NK-92 (cell line): Measurements from ENCODE around the gene ARHGAP22.

Source experiments
- DNase-seq: peaks from one replicate; lab custom pipeline; 2025; ENCODE audit not compliant: unreplicated experiment; lab: John Stamatoyannopoulos, UW

The ARHGAP22 gene

DNA sequence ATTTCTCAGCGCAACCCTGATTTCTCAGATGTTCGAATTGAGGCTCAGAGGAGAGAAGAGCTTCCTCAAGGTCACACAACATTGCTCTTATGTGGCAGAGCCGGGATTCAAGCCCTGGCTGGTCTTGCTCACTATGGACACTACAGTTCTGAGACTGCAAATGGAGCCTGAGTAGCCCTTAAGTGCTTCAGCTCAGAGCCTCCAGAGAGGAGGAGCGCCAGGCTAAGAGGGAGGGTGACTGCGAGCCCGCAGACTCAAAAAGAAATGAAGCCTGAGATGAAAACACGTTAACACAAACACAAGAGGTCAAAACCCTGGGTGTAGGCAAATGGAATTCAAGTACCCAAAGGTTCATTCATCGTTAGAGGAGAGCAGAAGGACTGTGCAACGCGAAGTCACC, 13.9 kb downstream of the ARHGAP22 start:
- no peak for DNase-seq

DNA sequence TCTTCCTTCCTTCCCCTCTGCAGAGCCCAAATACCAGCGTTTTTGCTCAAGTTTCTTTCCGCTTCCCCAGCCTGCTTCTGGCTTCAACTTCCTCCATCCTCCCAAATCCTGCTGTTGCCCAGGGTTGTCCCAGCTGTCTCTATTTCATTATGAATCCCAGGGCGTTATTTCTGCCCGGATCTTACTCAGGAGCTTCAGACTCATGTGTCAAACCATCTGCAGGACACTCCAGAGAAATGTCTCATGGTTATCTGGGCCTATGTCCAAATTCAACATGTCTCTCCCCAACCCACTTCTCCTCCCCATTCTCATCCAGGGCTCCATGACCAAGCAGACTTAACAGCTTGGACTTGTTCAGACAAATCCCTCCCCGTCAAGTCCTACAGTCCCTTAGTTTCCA, 15.6 kb downstream of the ARHGAP22 start:
- no peak for DNase-seq

DNA sequence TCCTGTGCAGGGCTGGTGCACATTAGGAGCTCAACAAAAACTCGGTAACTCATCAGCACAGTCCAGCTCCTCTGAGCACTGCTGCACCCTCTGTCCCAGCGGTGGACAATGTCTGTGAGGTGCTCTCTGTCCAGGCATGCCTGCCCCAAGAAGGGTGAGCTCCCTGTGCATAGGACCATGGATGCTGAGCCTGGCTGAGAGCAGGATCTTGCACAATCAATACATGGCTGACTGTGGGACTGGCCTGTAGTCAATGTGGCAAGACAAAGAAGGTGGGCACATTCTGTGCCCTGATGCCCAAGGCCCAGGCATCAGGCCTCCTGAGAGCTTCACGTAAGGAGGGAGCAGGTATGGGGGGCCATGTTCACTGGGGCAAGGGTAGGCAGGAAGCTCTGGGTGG, 17.1 kb downstream of the ARHGAP22 start:
- no peak for DNase-seq

DNA sequence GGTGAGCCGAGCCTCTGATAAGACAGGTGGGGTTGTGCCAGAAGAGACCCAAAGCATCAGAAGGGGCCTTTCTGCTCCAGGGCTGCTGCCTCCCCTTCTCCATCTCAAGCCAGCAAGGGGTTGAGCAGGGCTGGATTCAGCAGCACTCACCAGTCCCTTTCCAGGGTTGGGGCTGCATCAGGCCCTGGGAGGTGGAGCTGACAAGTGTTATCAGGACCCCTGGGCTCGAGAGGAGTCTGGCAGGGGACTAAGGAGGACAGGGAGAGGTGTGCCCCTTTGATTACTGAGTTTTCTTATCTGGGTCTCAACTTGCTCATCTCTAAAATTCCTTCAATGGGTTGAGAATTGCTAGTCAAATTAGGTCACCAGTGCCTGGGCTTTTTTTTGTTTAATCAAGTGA, 17.8 kb downstream of the ARHGAP22 start:
- no peak for DNase-seq

DNA sequence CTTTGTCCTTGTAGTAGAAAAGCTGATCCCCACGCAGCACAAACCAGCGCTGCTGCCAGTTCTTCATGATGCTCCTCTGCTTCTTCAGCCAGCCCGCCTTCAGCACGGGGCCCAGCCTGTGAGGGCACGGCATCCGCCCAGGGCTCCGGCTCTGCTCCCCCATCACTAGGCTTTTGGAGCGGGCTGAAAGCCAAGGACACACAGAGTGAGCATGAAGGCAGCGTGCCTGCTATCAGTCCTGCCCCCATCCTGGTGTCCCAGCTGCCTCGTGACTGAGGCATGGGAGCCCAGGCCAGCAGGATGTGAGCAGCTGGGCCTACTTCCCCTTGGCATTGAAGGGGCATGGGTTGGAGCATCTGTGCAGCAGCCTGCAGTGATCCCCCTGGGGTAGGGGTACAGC, 21.9 kb downstream of the ARHGAP22 start:
- DNase-seq = no peak

DNA sequence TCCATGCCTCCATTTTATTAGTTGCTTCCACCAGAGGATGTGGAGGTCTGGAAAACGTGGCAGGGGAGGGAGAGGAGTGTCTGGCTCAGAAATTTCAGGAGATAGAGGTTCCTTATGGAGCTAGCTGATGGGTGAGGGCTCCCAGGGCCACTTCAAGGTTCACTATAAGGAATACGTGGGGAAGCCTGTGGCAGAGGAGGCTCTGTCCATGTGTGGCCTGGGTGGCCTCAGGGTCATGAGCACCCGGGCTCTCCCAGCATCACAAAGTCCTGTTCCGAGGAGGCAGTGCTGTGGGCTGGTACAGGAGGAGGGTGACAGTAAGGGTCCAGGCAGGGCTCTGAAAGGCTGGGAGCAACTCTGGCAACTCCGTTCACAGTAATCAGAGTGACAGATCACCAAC, 24.6 kb downstream of the ARHGAP22 start:
- DNase-seq = no peak

DNA sequence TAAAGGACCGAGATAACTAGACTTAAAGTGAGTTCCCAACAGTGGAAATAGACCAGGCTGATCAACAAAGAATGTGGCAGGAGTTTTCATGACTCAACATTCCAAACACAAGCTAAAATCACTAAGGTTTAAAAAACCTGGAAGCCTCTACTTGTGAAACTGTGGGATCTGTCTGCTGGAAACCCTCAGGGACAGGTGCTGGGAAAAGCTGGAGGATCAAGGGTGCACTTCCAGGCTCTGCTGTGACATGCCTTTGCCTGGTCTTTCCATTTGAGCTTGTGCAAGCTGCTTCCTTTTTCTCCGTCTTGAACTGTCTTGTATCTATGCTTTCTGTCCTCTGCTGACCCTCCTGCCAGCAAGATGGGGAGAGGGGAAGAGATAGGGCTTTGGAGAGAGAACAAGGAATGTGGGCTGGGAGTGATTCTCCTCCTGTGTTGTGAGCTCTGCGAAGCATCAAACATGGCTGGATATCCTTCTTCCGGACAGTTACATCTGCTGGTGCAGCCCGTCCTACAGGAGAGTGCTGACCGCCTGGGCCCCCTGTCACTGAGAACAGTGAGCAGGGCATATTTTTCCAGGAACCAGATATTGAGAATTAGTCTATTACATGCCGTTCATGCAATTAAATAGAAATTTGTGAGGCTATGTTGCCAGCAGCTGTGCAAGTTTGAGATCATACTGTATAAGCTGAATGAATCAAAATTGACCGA, 25.5 kb downstream of the ARHGAP22 start:
- DNase-seq = no peak

DNA sequence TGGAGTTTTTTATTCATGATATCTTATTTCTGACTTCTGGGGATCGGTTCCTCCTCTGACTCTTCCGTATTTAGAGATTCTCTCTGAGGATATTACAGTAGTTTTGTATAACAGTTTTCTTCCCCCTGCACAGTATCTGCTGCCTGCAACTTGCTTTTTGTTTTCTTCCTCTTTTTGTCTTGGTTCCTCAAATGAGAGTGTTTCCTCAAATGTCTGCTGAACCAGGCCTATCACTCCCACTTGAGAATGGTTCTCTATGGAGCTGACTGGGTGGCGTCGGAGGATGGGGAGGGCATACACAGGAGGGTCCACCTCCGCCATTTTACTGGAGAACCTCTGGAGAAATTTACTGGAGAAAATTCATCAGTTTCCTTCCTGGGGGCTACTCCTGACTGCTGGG, 27.7 kb downstream of the ARHGAP22 start:
- no peak for DNase-seq

DNA sequence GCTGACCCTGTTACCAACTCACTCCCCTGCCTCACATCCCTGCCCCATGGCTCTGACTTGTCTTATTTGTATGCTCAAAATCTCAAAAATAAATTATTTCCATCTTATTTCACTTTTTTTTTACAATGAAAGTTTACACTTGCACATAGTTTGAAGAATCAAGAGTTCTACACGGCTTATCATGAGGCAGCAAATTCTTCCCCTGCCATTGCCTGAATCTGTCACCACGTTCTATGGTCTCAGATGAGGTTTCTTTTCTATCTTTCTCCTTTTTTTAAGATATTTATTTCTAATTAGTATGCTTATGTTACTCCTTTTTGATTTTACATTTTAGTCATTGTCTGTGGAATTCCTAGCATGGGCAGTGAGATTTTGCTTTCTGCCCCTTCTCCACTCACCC, 28.4 kb downstream of the ARHGAP22 start:
- no peak for DNase-seq

DNA sequence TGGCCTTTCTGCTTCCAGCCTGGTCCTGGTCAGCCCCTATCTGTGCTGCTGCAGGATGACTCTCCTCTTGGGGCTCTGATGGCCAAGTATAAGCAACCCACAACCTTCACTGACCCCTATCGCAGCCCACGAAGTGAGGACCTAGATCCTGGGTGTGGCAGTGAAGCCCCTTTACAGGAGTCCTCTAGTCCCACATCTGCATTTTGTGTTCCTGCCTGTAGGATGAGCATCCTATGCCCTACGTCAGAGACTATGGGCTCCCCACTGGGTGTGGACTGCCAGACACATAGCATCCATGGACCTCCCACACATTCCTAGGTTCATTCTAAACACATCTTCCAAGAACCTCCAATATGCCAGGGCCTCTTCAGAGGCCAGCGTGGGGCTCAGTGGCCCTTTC, 29.0 kb downstream of the ARHGAP22 start:
- DNase-seq = no peak

DNA sequence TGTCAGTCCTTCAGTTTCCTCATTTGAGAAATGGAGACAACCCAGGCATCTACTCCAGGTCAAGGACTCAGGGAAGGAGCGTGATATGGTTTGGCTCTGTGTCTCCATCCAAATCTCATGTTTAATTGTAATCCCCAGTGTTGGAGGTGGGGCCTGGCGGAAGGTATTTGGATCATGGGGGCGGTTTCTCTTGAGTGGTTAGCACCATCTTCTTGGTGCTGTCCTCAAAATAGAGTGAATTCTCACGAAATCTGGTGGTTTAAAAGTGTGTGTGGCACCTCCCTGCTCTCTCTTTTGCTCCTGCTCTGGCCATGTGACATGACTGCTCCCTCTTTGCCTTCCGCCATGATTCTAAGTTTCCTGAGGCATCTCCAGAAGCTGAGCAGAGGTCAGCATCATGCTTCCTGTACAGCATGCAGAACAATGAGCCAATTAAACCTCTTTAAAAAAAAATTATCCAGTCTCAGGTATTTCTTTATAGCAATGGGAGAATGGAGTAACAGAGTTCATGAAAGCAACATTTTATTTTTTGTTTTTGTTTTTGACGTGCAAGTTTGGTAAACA, 30.0 kb downstream of the ARHGAP22 start:
- DNase-seq = no peak

DNA sequence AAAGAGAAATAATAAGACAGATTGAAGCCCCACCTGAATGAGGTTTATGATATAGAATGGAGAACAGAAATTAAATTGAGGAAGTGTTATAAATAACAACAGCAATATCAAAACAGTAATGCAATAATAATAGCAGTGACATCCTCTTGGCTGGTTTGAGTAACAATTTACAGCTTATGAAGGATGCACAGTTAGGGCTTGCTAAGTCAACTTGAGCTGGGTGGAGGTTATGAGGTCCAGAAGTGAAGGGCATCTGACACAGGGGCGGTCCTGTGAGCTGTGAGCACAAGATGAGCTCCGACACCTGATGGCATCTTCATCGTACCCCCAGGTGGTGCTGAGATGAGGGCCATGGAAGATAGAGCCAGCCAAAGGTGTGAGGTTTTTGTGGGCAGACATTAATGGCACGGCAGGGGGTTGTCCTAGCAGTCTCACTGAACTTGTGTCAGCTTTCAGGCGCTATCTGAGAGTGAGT, 30.5 kb downstream of the ARHGAP22 start:
- no peak for DNase-seq

DNA sequence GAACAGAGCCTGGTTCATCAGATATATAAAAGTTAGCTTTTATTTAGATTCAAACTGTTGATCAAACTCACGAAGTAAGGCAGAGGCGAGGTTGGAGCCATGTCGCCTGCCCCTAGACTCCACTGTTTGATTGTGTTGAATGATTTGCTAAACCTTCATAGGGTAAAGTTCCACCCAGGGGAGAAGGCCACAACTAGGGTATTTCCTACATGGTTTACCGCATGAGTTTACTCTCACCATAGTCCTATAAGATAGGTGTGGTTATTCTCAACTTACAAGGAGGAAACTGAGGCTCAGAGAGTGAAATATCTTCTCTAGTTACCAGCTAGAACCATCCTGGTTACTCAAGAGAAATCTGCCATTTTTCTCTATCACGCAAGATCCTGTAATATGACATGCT, 31.8 kb downstream of the ARHGAP22 start:
- DNase-seq = no peak

DNA sequence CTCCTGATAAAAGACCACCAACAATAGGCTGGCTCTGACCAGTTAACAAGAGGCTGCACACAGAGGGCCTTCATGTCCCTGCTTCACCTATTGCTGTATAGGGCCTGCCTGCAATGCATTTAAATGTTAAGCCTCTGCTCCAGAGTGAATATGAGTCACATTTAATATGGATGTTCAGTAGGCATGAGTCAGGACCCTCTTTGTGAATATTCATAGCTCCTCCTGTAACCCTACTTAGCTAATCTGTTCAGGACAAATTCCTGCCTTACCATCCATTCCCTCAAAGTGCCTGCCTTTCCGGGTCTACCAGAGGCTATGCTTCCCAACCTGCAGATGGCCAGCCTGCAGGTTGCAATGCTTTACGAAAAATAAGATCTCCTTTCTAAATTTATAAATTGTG, 32.5 kb downstream of the ARHGAP22 start:
- DNase-seq = no peak

DNA sequence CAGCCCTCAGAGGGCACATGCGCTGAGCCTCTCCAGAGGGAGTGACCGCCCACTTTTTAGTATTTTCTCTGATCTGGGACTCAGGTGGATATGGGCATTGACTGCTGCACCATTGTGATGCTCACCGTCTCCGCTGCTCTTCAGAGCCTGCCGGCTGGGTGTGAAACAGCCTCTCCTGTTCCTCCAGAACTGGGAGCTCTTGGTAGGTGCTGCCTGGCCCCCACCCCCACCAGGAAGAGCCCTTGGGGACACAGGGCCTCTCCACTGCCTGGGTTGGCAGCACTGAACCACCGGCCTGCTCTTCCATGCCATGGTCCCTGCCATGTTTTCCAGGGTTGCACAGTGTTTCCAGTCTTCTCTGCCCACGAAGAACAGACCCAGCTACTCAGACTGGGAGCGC, 36.3 kb downstream of the ARHGAP22 start:
- no peak for DNase-seq

DNA sequence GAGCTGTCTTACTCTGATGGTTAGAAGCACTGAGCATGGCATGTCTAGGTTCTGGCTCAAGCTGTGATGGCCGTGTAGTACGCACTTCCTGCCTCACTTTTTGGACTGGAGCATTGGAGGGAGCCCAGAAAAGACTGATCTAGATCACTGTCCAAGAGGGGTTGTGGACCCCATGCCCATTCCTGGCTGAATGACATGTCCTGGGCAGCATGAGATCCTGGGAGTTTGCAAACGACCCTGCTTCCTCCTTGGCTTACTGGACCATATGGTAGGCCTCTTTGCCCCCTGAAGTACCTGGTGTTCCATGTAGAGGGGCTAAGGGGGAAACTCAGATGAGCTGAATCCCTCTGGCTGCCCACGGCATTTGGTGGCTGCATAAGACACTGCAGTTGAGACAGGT, 36.7 kb downstream of the ARHGAP22 start:
- DNase-seq = no peak

DNA sequence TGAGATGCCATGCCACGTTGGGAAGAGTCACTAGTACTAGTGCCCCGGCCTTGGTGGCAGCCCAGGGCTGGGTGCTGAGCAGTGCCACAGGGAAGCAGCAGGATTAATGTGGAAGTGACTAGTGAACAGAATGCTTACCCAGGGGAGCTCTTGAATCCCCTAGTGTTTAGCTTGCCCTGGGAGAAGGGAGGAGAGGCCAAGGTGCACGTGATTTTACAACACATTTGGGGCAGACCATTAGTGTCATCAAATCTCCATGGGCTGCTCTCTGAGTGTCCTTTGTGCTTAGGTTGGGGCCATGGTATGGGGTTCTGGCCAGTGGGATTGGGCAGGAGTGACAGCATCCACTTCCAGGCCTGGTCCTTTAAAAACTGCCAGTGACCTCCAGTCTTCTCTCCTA, 37.5 kb downstream of the ARHGAP22 start:
- DNase-seq = no peak

DNA sequence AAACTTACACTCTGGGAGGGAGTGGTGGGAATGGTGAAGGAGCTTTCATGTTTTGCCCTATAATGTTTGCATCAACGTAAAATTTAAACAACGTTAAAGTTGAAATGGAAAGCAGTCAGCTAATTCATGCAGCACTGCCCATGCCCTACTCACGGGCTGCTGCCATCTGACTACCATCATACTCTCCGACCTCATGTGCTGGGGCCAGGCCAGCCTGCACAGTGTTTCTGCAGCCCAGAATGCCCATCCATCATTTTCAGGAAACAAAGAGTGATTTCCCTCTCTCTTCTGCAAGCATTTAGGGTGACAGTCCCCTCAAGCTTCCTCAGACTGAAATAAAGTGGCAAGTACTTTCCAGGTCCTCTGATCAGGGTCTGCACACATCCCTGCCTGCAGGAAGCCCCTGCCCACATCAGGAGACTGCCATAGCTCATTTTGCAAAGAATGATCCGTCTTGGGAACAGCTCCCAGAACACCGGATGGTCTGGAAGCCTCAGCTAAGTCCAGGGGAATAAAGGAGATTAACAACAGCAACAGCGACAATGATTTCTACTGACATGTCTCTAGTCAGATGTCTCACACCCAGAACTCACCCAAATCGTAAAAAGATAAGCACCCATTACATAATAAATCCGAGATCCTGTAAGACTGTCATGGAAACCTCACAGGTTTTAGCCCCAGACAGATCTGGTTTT, 40.3 kb downstream of the ARHGAP22 start:
- DNase-seq = no peak

DNA sequence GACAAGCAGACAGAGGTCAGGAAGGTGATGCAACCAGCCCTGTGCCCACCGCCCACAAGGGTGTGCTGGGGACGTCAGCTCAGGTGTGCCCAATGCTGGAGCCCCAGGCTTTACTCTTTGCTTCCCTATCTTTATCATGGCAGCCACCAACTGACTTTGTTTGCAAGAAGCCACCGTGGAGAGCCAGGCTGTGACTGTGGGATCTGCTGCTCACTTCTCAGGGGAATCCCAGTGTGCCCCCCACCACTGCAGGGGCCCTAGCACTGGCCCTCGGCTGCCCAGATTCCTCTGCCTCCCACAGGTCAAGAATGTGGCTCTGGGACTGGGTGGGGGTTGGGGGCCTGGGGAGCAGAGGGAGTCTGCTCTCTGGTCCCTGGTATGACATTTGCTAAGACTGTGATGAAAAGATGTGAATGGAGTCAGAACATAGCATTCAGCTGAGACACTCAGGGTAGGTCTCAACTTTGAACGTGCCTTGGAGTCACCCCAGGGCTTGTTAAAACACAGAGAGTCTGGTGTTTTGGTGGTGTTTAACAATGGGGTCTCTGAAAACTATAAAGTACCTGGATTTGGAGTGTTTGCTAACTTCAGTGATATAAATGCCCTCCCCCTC, 47.3 kb downstream of the ARHGAP22 start:
- no peak for DNase-seq

DNA sequence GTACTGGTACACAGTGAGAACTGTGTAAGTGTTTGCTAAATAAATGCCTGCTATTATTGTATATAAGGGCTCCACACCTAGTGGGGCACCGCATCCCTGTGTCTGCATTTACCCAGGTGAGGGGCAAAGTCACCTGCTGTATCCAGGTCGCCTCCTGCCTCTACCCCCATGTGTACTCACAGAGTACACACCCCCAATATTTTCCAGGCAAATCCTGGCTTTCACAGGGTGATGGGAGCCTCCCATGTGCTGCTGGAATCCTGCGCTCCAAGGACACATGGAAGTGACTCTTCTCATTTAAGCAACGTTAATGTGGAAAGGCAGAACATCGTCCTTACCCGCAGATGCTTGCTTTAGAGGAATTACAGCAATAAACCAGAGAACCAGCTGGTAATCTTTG, 48.2 kb downstream of the ARHGAP22 start:
- DNase-seq = no peak

DNA sequence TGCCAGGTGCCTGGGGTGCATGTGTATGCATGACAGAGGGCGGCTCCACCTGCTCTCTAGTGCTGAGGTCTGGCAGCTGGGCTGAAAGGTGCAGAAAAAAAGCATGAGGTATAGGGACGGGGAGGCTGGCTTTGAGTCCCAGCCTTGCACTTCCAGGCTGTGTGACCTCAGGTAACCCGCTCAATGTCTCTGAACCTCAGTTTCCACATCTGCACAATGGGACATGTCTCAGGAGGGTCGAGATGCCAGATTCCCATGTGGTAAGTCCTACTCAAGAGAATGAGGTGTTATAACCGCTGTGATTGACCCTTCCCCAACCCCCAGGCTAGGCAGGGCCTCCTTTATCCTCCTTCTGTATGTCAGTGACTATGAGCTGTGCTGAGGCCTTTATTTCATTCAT, 48.8 kb downstream of the ARHGAP22 start:
- DNase-seq = no peak
